HCT116 (cell line): Measurements from ENCODE around the gene ABL1.

Experiments used
- EZH2 ChIP-seq: fragments of 200-600 bp; sonication (generic); IDR thresholded peaks from 2 replicates; pipeline ENCODE4 v1.6.1; 2017; ENCODE audit warnings: antibody characterized with exemption, mixed run types
- TF ChIP-seq, protein P1 (sequence below): IDR thresholded peaks from 2 replicates; pipeline ENCODE4 v1.6.1; 2012; ENCODE audit warnings: low read depth

DNA sequence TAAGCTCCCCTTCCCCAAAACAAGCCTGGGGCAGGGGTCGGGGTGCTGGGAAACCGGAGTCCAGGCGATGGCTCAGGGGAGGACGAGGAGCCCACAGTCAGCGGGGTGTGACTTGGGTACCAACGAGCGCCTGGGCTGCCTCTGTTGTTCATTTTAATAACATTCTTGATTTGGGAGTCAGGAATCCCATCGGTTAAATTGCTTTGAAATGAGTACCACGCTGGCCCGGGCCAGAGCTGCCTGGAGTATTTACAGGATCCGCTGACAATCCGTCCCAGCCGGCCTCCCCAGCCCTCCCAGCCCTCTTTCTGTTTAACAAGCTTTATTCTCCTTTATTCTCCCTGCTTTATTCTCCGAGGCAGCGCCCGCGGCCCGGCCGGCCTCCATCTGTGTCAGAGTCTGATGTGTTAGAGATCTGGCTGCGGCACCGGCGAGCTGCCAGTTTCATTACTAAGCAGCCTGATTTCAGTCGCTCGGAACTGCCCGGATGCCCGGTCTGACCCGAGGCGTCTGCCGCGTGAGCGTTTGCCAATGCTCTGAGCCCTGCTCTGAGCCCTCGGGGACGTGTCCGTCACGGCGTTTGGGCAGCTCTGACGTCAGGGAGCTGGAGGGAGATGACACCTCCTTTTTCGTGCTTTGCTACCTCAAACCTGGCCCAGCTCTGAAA is 78.0 kb downstream of the ABL1 start:
- TF ChIP-seq EZH2: no peak
- TF ChIP-seq, protein P1, sequence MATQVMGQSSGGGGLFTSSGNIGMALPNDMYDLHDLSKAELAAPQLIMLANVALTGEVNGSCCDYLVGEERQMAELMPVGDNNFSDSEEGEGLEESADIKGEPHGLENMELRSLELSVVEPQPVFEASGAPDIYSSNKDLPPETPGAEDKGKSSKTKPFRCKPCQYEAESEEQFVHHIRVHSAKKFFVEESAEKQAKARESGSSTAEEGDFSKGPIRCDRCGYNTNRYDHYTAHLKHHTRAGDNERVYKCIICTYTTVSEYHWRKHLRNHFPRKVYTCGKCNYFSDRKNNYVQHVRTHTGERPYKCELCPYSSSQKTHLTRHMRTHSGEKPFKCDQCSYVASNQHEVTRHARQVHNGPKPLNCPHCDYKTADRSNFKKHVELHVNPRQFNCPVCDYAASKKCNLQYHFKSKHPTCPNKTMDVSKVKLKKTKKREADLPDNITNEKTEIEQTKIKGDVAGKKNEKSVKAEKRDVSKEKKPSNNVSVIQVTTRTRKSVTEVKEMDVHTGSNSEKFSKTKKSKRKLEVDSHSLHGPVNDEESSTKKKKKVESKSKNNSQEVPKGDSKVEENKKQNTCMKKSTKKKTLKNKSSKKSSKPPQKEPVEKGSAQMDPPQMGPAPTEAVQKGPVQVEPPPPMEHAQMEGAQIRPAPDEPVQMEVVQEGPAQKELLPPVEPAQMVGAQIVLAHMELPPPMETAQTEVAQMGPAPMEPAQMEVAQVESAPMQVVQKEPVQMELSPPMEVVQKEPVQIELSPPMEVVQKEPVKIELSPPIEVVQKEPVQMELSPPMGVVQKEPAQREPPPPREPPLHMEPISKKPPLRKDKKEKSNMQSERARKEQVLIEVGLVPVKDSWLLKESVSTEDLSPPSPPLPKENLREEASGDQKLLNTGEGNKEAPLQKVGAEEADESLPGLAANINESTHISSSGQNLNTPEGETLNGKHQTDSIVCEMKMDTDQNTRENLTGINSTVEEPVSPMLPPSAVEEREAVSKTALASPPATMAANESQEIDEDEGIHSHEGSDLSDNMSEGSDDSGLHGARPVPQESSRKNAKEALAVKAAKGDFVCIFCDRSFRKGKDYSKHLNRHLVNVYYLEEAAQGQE: no peak
